H1 (cell line): ENCODE measurements around the gene DSE. TPM values are rescaled to one million over a fixed set of nuclear protein-coding genes. Genes with fewer than 3 reads are reported as not detected.

ENCODE experiments used
- CTCF ChIA-PET: fragments of 300-600 bp; sonication (Branson Sonifier 250); formaldehyde crosslinking; loops from one replicate; lab custom pipeline; 2021; ENCODE audit not compliant: partially characterized antibody; lab: Charles Lee
- POLR2A ChIA-PET: fragments of 300-600 bp; sonication (Branson Sonifier 250); formaldehyde crosslinking; loops from one replicate; lab custom pipeline; 2021; ENCODE audit warnings: inconsistent platforms; ENCODE audit not compliant: partially characterized antibody; lab: Charles Lee
- DNase-seq, 2 experiments: peaks; one replicate each; pipeline versions ENCODE4 v3.0.0 to v3.0.0-alpha.2; 2010 to 2022; ENCODE audit warnings: low spot score in 2 of 2, low read depth in 1 of 2, mixed read lengths in 1 of 2
- FAIRE-seq: peaks from 2 replicates; lab custom pipeline; 2011; peaks lifted over from hg19 to GRCh38; lab: Jason Lieb, UNC
- H2AFZ ChIP-seq: 2 replicates; pipeline ENCODE4 v1.8.1; 2012; ENCODE audit warnings: low read length, inconsistent platforms
- H2AK5ac ChIP-seq: 2 replicates; pipeline ENCODE4 v1.6.1; 2013; ENCODE audit warnings: low read depth, low read length
- H2BK120ac ChIP-seq: replicated peaks from 2 replicates; pipeline ENCODE3; 2013; ENCODE audit warnings: low read depth, low read length, inconsistent platforms
- H2BK12ac ChIP-seq: 2 replicates; pipeline ENCODE4 v1.6.1; 2013; ENCODE audit warnings: low read depth, low read length
- H2BK15ac ChIP-seq: 2 replicates; pipeline ENCODE4 v1.6.1; 2013; ENCODE audit warnings: low read length
- H2BK20ac ChIP-seq: 2 replicates; pipeline ENCODE4 v1.6.1; 2013; ENCODE audit warnings: low read length
- H2BK5ac ChIP-seq: 2 replicates; pipeline ENCODE4 v1.6.1; 2013; ENCODE audit warnings: low read depth, low read length
- H3K14ac ChIP-seq: 2 replicates; pipeline ENCODE4 v1.6.1; 2013; ENCODE audit warnings: inconsistent platforms; ENCODE audit not compliant: insufficient read length
- H3K18ac ChIP-seq: 2 replicates; pipeline ENCODE4 v1.6.1; 2013; ENCODE audit warnings: low read length; ENCODE audit errors: extremely low read depth
- H3K23ac ChIP-seq: 2 replicates; pipeline ENCODE4 v1.6.1; 2013; ENCODE audit warnings: inconsistent platforms; ENCODE audit not compliant: insufficient read length
- H3K23me2 ChIP-seq: 2 replicates; pipeline ENCODE4 v1.6.1; 2013; ENCODE audit warnings: low read depth, low read length
- H3K27ac ChIP-seq: 2 replicates; pipeline ENCODE4 v1.6.1; 2011; ENCODE audit warnings: low read depth, low read length, inconsistent platforms
- H3K27me3 ChIP-seq, 4 experiments: replicated peaks in 1 of 4; 1 replicate in 1 of 4; 2 replicates in 3 of 4; pipeline versions ENCODE4 v1.6.1 to v1.8.1; 2011 to 2013; ENCODE audit warnings: low read length in 3 of 4, mild to moderate bottlenecking in 3 of 4, inconsistent platforms in 2 of 4, mixed read lengths in 2 of 4, moderate library complexity in 1 of 4; ENCODE audit not compliant: control insufficient read depth in 3 of 4, insufficient read depth in 3 of 4; ENCODE audit errors: extremely low read depth in 1 of 4
- H3K36me3 ChIP-seq, 4 experiments: 2 replicates each; pipeline versions ENCODE4 v1.6.1 to v1.8.1; 2011 to 2013; ENCODE audit warnings: mild to moderate bottlenecking in 4 of 4, low read length in 3 of 4, moderate library complexity in 2 of 4, control low read depth in 1 of 4, inconsistent platforms in 1 of 4; ENCODE audit not compliant: insufficient read depth in 4 of 4, control insufficient read depth in 2 of 4
- H3K4ac ChIP-seq: replicated peaks from 2 replicates; pipeline ENCODE3; 2013; ENCODE audit warnings: low read length, low read depth, mixed read lengths, inconsistent platforms; ENCODE audit not compliant: insufficient read length
- H3K4me1 ChIP-seq, 4 experiments: replicated peaks in 1 of 4; 1 replicate in 1 of 4; 2 replicates in 3 of 4; pipeline versions ENCODE4 v1.6.1 to v1.8.1; 2011 to 2013; ENCODE audit warnings: low read length in 3 of 4, inconsistent platforms in 2 of 4, mixed read lengths in 1 of 4; ENCODE audit not compliant: insufficient read depth in 4 of 4, control insufficient read depth in 3 of 4
- H3K4me2 ChIP-seq, 2 experiments: 2 replicates each; pipeline versions ENCODE4 v1.6.1 to v1.8.1; 2011 to 2013; ENCODE audit warnings: low read depth in 2 of 2, low read length in 2 of 2, control low read depth in 1 of 2, inconsistent platforms in 1 of 2, mild to moderate bottlenecking in 1 of 2; ENCODE audit not compliant: insufficient read depth in 1 of 2
- H3K4me3 ChIP-seq, 4 experiments: fragments of 200-600, 300-600 bp in 1 of 4; sonication (generic), shearing (Covaris generic), sonication (Bioruptor Twin) in 1 of 4; 2 replicates each; pipeline versions ENCODE4 v1.5.1 to v1.8.1; 2011 to 2016; ENCODE audit warnings: low read length in 4 of 4, low read depth in 3 of 4, control low read depth in 2 of 4, inconsistent platforms in 2 of 4, mild to moderate bottlenecking in 2 of 4, mixed read lengths in 1 of 4, moderate library complexity in 1 of 4; ENCODE audit not compliant: insufficient read depth in 2 of 4; ENCODE audit errors: extremely low read depth in 1 of 4
- H3K56ac ChIP-seq: replicated peaks from 2 replicates; pipeline ENCODE3; 2013; ENCODE audit warnings: low read depth, mild to moderate bottlenecking, mixed read lengths, low read length, inconsistent platforms; ENCODE audit not compliant: insufficient read length
- H3K79me1 ChIP-seq: 2 replicates; pipeline ENCODE4 v1.6.1; 2013; ENCODE audit warnings: low read depth, low read length, control low read depth
- H3K79me2 ChIP-seq, 2 experiments: 2 replicates each; pipeline versions ENCODE4 v1.6.1 to v1.8.1; 2012 to 2013; ENCODE audit warnings: low read length in 2 of 2, mild to moderate bottlenecking in 2 of 2, inconsistent platforms in 1 of 2; ENCODE audit not compliant: insufficient read depth in 2 of 2, control insufficient read depth in 1 of 2
- H3K9ac ChIP-seq, 4 experiments: replicated peaks in 1 of 4; 1 replicate in 1 of 4; 2 replicates in 3 of 4; pipeline versions ENCODE4 v1.6.1 to v1.8.1; 2011 to 2013; ENCODE audit warnings: low read depth in 3 of 4, low read length in 3 of 4, control low read depth in 2 of 4, mild to moderate bottlenecking in 2 of 4, moderate library complexity in 2 of 4, inconsistent platforms in 1 of 4; ENCODE audit errors: extremely low read depth in 1 of 4
- H3K9me3 ChIP-seq, 2 experiments: 2 replicates each; pipeline versions ENCODE4 v1.6.1 to v1.8.1; 2012 to 2013; ENCODE audit warnings: mild to moderate bottlenecking in 2 of 2, moderate library complexity in 2 of 2, control low read depth in 1 of 2, inconsistent platforms in 1 of 2, low read depth in 1 of 2, low read length in 1 of 2, mixed read lengths in 1 of 2; ENCODE audit not compliant: insufficient read depth in 2 of 2
- H4K20me1 ChIP-seq, 2 experiments: replicated peaks in 1 of 2; 2 replicates each; pipeline versions ENCODE3 to v1.8.1; 2011 to 2013; ENCODE audit warnings: inconsistent platforms in 2 of 2, low read length in 2 of 2, mild to moderate bottlenecking in 1 of 2; ENCODE audit not compliant: insufficient read depth in 2 of 2, control insufficient read depth in 1 of 2
- H4K5ac ChIP-seq: 2 replicates; pipeline ENCODE4 v1.6.1; 2013; ENCODE audit warnings: low read length, low read depth, mixed read lengths, inconsistent platforms; ENCODE audit not compliant: insufficient read length
- H4K8ac ChIP-seq: 2 replicates; pipeline ENCODE4 v1.8.0; 2013; ENCODE audit warnings: mild to moderate bottlenecking, moderate library complexity, low read length, inconsistent platforms; ENCODE audit not compliant: insufficient read depth; ENCODE audit errors: extremely low read depth
- H4K91ac ChIP-seq: replicated peaks from 2 replicates; pipeline ENCODE3; 2013; ENCODE audit warnings: low read length, mixed read lengths, inconsistent platforms; ENCODE audit not compliant: insufficient read length
- JUND ChIP-seq: IDR thresholded peaks from 2 replicates; pipeline ENCODE4 v1.6.1; 2011; ENCODE audit warnings: mild to moderate bottlenecking, improper control_type of control experiment, low read length
- KDM4A ChIP-seq: IDR thresholded peaks from one replicate; pipeline ENCODE4 v1.7.1; 2012; ENCODE audit warnings: low read depth, mild to moderate bottlenecking, moderate library complexity, low read length, inconsistent platforms; ENCODE audit not compliant: severe bottlenecking
- PHF8 ChIP-seq: fragments of 200-600 bp; sonication (generic); conservative IDR thresholded peaks from 2 replicates; pipeline ENCODE4 v1.7.1; 2012; ENCODE audit warnings: low read depth, mild to moderate bottlenecking, inconsistent platforms, low read length, moderate library complexity
- RFX5 ChIP-seq: IDR thresholded peaks from 2 replicates; pipeline ENCODE4 v1.6.1; 2011; ENCODE audit warnings: low read depth, low read length, improper control_type of control experiment, borderline replicate concordance
- RXRA ChIP-seq: IDR thresholded peaks from 2 replicates; pipeline ENCODE4 v1.6.1; 2011; ENCODE audit warnings: low read depth, mild to moderate bottlenecking, low read length, moderate library complexity; ENCODE audit not compliant: insufficient read depth
- SP4 ChIP-seq: IDR thresholded peaks from 2 replicates; pipeline ENCODE4 v1.6.1; 2012; ENCODE audit warnings: low read length, inconsistent platforms
- USF2 ChIP-seq: IDR thresholded peaks from 2 replicates; pipeline ENCODE4 v1.6.1; 2011; ENCODE audit warnings: low read length, improper control_type of control experiment
- YY1 ChIP-seq: IDR thresholded peaks from 2 replicates; pipeline ENCODE4 v1.6.1; 2011; ENCODE audit warnings: low read depth, mild to moderate bottlenecking, low read length
- ZNF274 ChIP-seq: IDR thresholded peaks from 2 replicates; pipeline ENCODE4 v1.7.0; 2012; ENCODE audit warnings: low read length, borderline replicate concordance; ENCODE audit errors: extremely low read depth
- WGBS, 2 experiments: shearing (Covaris generic) in 1 of 2; methylation state at CpG; one replicate each; pipeline versions ENCODE4 v1.1.6 to v1.1.7; 2013 to 2015; ENCODE audit warnings: low lambda C conversion rate in 2 of 2, mixed read lengths in 2 of 2, inconsistent platforms in 1 of 2, low coverage in 1 of 2, missing lambda C conversion rate in 1 of 2; ENCODE audit not compliant: insufficient replicate concordance in 2 of 2, insufficient coverage in 1 of 2, insufficient read length in 1 of 2; ENCODE audit errors: extremely low coverage in 1 of 2, missing lambda C conversion rate in 1 of 2; 5-methylcytosine and 5-hydroxymethylcytosine counted together
- polyA plus RNA-seq, 7 experiments: library from polyadenylated mRNA; depleted of rRNA in 3 of 7; stranded (reverse) in 5 of 7; unstranded in 2 of 7; fragments of >200 nt in 5 of 7; fragments of 200-250 nt in 2 of 7; gene quantifications; 1 replicate in 5 of 7; 2 replicates in 1 of 7; 4 replicates in 1 of 7; pipeline versions ENCODE4 v1.2.1 to v1.2.3, GENCODE V29; 2011 to 2013; ENCODE audit warnings: missing spikeins in 2 of 7, mixed read lengths in 2 of 7
- total RNA-seq: library from RNA; stranded (reverse); fragmentation: NEBNext Ultra II Directional; extraction: Animal tissue kit (Norgen Biotek cat#: 25700); gene quantifications from 2 replicates; pipeline ENCODE4 v1.2.1, GENCODE V29; 2021

The DSE gene
- total and polyA plus RNA-seq, 2 of the 8 experiments (the other 6 are each of a cell fraction or from before 2014, with no cell fraction given): 32.5 to 94.4 TPM

- WGBS, 2 experiments: 75% methylated on average over 1 of the region's 1 CpG; no CpG with 5 or more reads in 1 of the 2 experiments
- ChIA-PET POLR2A (no interaction called here), CTCF (no interaction called here)
- no peaks in the 10 kb centered on the region for H3K36me3 ChIP-seq
- no peak overlapping the region for H2AFZ ChIP-seq
- no peak overlapping the region for H3K4me3 ChIP-seq
- no peaks in the 10 kb centered on the region for H4K20me1 ChIP-seq
- no peak overlapping the region for H3K23ac ChIP-seq
- H3K4me2 ChIP-seq: no peak overlapping the region
- no peak for TF ChIP-seq PHF8
- no peak for TF ChIP-seq ZNF274
- TF ChIP-seq USF2: no peak
- no peak for TF ChIP-seq SP4
- no peak for TF ChIP-seq RFX5
- no peak for TF ChIP-seq YY1
- no peak for TF ChIP-seq KDM4A
- TF ChIP-seq JUND: no peak
- no peak for TF ChIP-seq RXRA
- no peak overlapping the region for H3K4ac ChIP-seq
- H3K9ac ChIP-seq: no peak overlapping the region
- H2AK5ac ChIP-seq: no peak overlapping the region
- H4K8ac ChIP-seq: no peak overlapping the region
- H3K14ac ChIP-seq: no peak overlapping the region
- FAIRE-seq (no peak), DNase-seq (no peak)
- no peak overlapping the region for H2BK15ac ChIP-seq
- H3K9me3 ChIP-seq: no peaks in the 10 kb centered on the region
- no peak overlapping the region for H2BK20ac ChIP-seq
- H3K56ac ChIP-seq: no peak overlapping the region
- no peak overlapping the region for H2BK120ac ChIP-seq
- H3K79me1 ChIP-seq: no peaks in the 10 kb centered on the region
- H4K91ac ChIP-seq: no peak overlapping the region
- H3K23me2 ChIP-seq: no peaks in the 10 kb centered on the region; the same call in 1 of the 2 replicates
- no peaks in the 10 kb centered on the region for H3K79me2 ChIP-seq
- H3K27ac ChIP-seq: no peak overlapping the region
- no peak overlapping the region for H2BK12ac ChIP-seq
- H2BK5ac ChIP-seq: no peak overlapping the region
- H3K18ac ChIP-seq: no peak overlapping the region
- peaks cover 3 to 14% (median 11%) of the 10 kb centered on the region in 4 experiments; a peak in 6 of 7 replicates for H3K27me3 ChIP-seq
- no peak overlapping the region for H4K5ac ChIP-seq
- H3K4me1 ChIP-seq: peaks cover 0 to 3% (median 3%) of the 10 kb centered on the region in 4 experiments; a peak in 3 of 7 replicates
Observed at GRCh38 chr6:116467096-116467495, 96.3 kb downstream of the DSE start.
